PFSK-1 (cell line): ENCODE results near the gene MMP15.

ENCODE experiments used
- FOXP2 ChIP-seq: optimal IDR thresholded peaks from 2 replicates; pipeline ENCODE3; 2011; ENCODE audit warnings: borderline replicate concordance, control low read depth, inconsistent platforms; ENCODE audit not compliant: insufficient read depth; ENCODE audit errors: extremely low read length, extremely low read depth
- POLR2AphosphoS5 ChIP-seq: IDR thresholded peaks from 2 replicates; pipeline ENCODE4 v1.6.1; 2012; ENCODE audit warnings: low read depth, mild to moderate bottlenecking, control low read depth, low read length, moderate library complexity
- REST ChIP-seq, 2 experiments: IDR thresholded peaks; 2 replicates each; pipeline versions ENCODE4 v1.6.1 to v1.8.0; 2011 to 2012; ENCODE audit warnings: low read depth in 2 of 2, low read length in 2 of 2, control low read depth in 1 of 2, inconsistent platforms in 1 of 2, mild to moderate bottlenecking in 1 of 2, moderate library complexity in 1 of 2; ENCODE audit not compliant: insufficient read depth in 1 of 2
- SIN3A ChIP-seq: IDR thresholded peaks from 2 replicates; pipeline ENCODE4 v1.6.1; 2012; ENCODE audit warnings: mild to moderate bottlenecking, low read length, moderate library complexity, borderline replicate concordance; ENCODE audit not compliant: insufficient read depth
- TAF1 ChIP-seq: IDR thresholded peaks from 2 replicates; pipeline ENCODE4 v1.6.1; 2012; ENCODE audit warnings: low read length, control low read depth, borderline replicate concordance; ENCODE audit not compliant: insufficient read depth

- no peak for TF ChIP-seq REST (IDR thresholded peaks at IDR 0.05; ENCODE audit: insufficient read depth in 1 of 2, low read depth in 2 of 2, low read length in 2 of 2)
- TF ChIP-seq SIN3A = no peak
- no peak for TF ChIP-seq POLR2AphosphoS5
- no peak for TF ChIP-seq FOXP2
- TF ChIP-seq TAF1 = no peak
These were observed 5.7 kb downstream of the MMP15 start for GRCh38 chr16:58031016-58031800.
